ENCODE measurements around the gene SLC44A3.

GRCh38 chr1:94903280-94904009 is 83.3 kb downstream of the SLC44A3 start:
- TF ChIP-seq CTCF (IDR thresholded peaks at IDR 0.05; ENCODE audit: low read length): no peak
- no peak for TF ChIP-seq EZH2 (optimal IDR thresholded peaks at IDR 0.05; ENCODE audit: low read depth, low read length)
